HEK293 (cell line): ENCODE measurements around the gene RELT.

Experiments
- CTCF ChIA-PET: fragments of 350-600 bp; formaldehyde crosslinking; extraction: SDS; loops from one replicate; lab custom pipeline; 2021; ENCODE audit warnings: antibody characterized with exemption; lab: Yijun Ruan, JAX
- POLR2A ChIA-PET: fragments of 300-600 bp; formaldehyde crosslinking; extraction: SDS; loops from one replicate; lab custom pipeline; 2020; ENCODE audit warnings: antibody characterized with exemption, inconsistent platforms; lab: Yijun Ruan, JAX
- H3K27ac ChIP-seq: fragments of 200-500 bp; sonication (Bioruptor generic); 2 replicates; pipeline ENCODE4 v1.5.1; 2014; ENCODE audit warnings: low read depth, low read length, control low read depth, inconsistent platforms; ENCODE audit errors: extremely low read depth
- H3K36me3 ChIP-seq, 2 experiments: fragments of 200-500 bp in 1 of 2; sonication (Bioruptor generic) in 1 of 2; 1 replicate in 1 of 2; 2 replicates in 1 of 2; pipeline ENCODE4 v1.5.1; 2014 to 2017; ENCODE audit warnings: inconsistent platforms in 2 of 2, low read length in 2 of 2; ENCODE audit not compliant: control insufficient read depth in 2 of 2, insufficient read depth in 1 of 2
- H3K4me1 ChIP-seq: fragments of 200-500 bp; sonication (Bioruptor generic); 2 replicates; pipeline ENCODE4 v1.5.1; 2014; ENCODE audit warnings: mild to moderate bottlenecking, low read length, inconsistent platforms; ENCODE audit not compliant: control insufficient read depth, insufficient read depth
- H3K4me3 ChIP-seq: 2 replicates; pipeline ENCODE4 v1.5.1; 2011; ENCODE audit warnings: low read depth, mild to moderate bottlenecking, control low read depth, low read length, moderate library complexity
- H3K9me3 ChIP-seq: fragments of 200-500 bp; sonication (Bioruptor generic); 2 replicates; pipeline ENCODE4 v1.5.1; 2014; ENCODE audit warnings: low read depth, low read length, inconsistent platforms; ENCODE audit not compliant: control insufficient read depth, insufficient read depth
- BCL11B ChIP-seq: fragments of 450-650 bp; formaldehyde crosslinking; IDR thresholded peaks from 2 replicates; pipeline ENCODE4 v1.5.1; 2016; ENCODE audit warnings: low read depth, missing biosample characterization, missing genetic modification characterization
- EGR2 ChIP-seq: fragments of 450-650 bp; formaldehyde crosslinking; IDR thresholded peaks from 2 replicates; pipeline ENCODE4 v1.5.1; 2016; ENCODE audit warnings: low read depth, missing biosample characterization, missing genetic modification characterization
- GLI4 ChIP-seq: fragments of 450-650 bp; formaldehyde crosslinking; IDR thresholded peaks from 2 replicates; pipeline ENCODE4 v1.5.1; 2016; ENCODE audit warnings: missing biosample characterization, missing genetic modification characterization
- MYNN ChIP-seq: fragments of 450-650 bp; formaldehyde crosslinking; IDR thresholded peaks from 2 replicates; pipeline ENCODE4 v1.5.1; 2016; ENCODE audit warnings: missing biosample characterization, missing genetic modification characterization, borderline replicate concordance
- YY1 ChIP-seq: fragments of 450-650 bp; formaldehyde crosslinking; IDR thresholded peaks from 2 replicates; pipeline ENCODE4 v1.5.1; 2018; ENCODE audit warnings: missing biosample characterization, missing genetic modification characterization
- ZBTB20 ChIP-seq: fragments of 450-650 bp; formaldehyde crosslinking; IDR thresholded peaks from 2 replicates; pipeline ENCODE4 v1.5.1; 2016; ENCODE audit warnings: missing biosample characterization, missing genetic modification characterization
- ZEB2 ChIP-seq: fragments of 450-650 bp; formaldehyde crosslinking; IDR thresholded peaks from 2 replicates; pipeline ENCODE4 v1.5.1; 2016; ENCODE audit warnings: missing biosample characterization, missing genetic modification characterization
- ZNF169 ChIP-seq: fragments of 450-650 bp; formaldehyde crosslinking; IDR thresholded peaks from 2 replicates; pipeline ENCODE4 v1.5.1; 2016; ENCODE audit warnings: missing biosample characterization, missing genetic modification characterization
- ZNF24 ChIP-seq: fragments of 450-650 bp; formaldehyde crosslinking; IDR thresholded peaks from 2 replicates; pipeline ENCODE4 v1.5.1; 2016; ENCODE audit warnings: missing biosample characterization, missing genetic modification characterization
- ZNF341 ChIP-seq: fragments of 450-650 bp; formaldehyde crosslinking; IDR thresholded peaks from 2 replicates; pipeline ENCODE4; 2016; ENCODE audit warnings: low read depth, missing biosample characterization, missing genetic modification characterization
- ZNF404 ChIP-seq: fragments of 450-650 bp; formaldehyde crosslinking; IDR thresholded peaks from 2 replicates; pipeline ENCODE4 v1.5.1; 2017; ENCODE audit warnings: missing biosample characterization, missing genetic modification characterization
- ZNF548 ChIP-seq: fragments of 450-650 bp; formaldehyde crosslinking; IDR thresholded peaks from 2 replicates; pipeline ENCODE4 v1.5.1; 2016; ENCODE audit warnings: missing biosample characterization, missing genetic modification characterization
- ZNF626 ChIP-seq: fragments of 450-650 bp; sonication (Bioruptor Pico); formaldehyde crosslinking; IDR thresholded peaks from 2 replicates; pipeline ENCODE4 v1.5.1; 2018; ENCODE audit warnings: missing biosample characterization, missing genetic modification characterization, inconsistent platforms
- ZNF76 ChIP-seq: fragments of 450-650 bp; formaldehyde crosslinking; IDR thresholded peaks from 2 replicates; pipeline ENCODE4; 2016; ENCODE audit warnings: low read depth, missing biosample characterization, missing genetic modification characterization, borderline replicate concordance
- ZNF843 ChIP-seq: fragments of 450-650 bp; formaldehyde crosslinking; IDR thresholded peaks from 2 replicates; pipeline ENCODE4 v1.5.1; 2016; ENCODE audit warnings: missing biosample characterization, missing genetic modification characterization
- TF ChIP-seq, protein P1 (sequence below): fragments of 450-650 bp; formaldehyde crosslinking; IDR thresholded peaks from 2 replicates; pipeline ENCODE4 v1.5.1; 2016; ENCODE audit warnings: missing biosample characterization, missing genetic modification characterization
- TF ChIP-seq, protein P2 (sequence below): fragments of 450-650 bp; formaldehyde crosslinking; IDR thresholded peaks from 2 replicates; pipeline ENCODE4 v1.5.1; 2016; ENCODE audit warnings: missing biosample characterization, missing genetic modification characterization, borderline replicate concordance
- TF ChIP-seq, protein P3 (sequence below): fragments of 450-650 bp; formaldehyde crosslinking; IDR thresholded peaks from 2 replicates; pipeline ENCODE4 v1.5.1; 2017; ENCODE audit warnings: missing biosample characterization, missing genetic modification characterization
- TF ChIP-seq, protein P4 (sequence below): fragments of 450-650 bp; formaldehyde crosslinking; IDR thresholded peaks from 2 replicates; pipeline ENCODE4 v1.5.1; 2016; ENCODE audit warnings: missing biosample characterization, missing genetic modification characterization, low read depth

The RELT gene

DNA sequence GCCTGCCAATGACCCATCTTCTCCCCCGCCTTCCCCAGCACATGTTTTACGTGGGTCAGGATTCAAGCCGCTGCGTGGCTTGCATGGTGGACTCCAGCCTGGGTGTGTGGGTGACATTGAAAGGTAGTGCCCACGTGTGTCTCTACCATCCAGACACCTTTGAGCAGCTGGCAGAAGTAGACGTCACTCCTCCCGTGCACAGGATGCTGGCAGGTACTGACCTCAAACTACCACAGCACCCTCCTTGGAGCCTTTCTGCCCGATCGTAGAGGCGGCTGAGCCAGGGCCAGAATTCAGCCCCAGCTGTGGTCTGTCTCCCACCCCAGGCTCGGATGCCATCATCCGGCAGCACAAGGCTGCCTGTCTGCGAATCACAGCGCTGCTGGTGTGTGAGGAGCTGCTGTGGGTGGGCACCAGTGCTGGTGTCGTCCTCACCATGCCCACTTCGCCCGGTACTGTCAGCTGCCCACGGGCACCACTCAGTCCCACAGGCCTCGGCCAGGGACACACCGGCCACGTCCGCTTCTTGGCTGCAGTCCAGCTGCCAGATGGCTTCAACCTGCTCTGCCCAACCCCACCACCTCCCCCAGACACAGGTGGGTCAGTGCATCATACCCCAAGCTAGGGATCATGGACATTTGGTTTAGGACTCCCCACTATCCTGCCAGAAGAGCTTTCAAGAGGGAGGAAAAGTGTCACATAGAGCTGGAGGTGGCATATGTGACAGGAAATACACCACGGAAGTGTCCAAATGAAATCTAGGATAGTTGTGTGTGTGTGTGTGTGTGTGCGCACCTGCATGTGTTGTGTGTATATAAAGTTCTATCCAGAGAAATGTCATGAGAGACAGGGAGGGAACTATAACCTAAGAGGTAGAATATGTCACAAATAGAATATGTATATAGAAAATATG, 10.6 kb upstream of the RELT start:
- Histone ChIP-seq H3K4me1 (no peaks in the 10 kb centered on the region), H3K9me3 (no peaks in the 10 kb centered on the region), H3K27ac (no peak overlapping the region), H3K4me3 (no peak overlapping the region), H3K36me3 (peaks cover 0 to 45% of the 10 kb centered on the region in 2 experiments; a peak in 1 of 3 replicates)
- TF ChIP-seq YY1 (no peak), GLI4 (no peak), ZEB2 (no peak)
- TF ChIP-seq, protein P1, sequence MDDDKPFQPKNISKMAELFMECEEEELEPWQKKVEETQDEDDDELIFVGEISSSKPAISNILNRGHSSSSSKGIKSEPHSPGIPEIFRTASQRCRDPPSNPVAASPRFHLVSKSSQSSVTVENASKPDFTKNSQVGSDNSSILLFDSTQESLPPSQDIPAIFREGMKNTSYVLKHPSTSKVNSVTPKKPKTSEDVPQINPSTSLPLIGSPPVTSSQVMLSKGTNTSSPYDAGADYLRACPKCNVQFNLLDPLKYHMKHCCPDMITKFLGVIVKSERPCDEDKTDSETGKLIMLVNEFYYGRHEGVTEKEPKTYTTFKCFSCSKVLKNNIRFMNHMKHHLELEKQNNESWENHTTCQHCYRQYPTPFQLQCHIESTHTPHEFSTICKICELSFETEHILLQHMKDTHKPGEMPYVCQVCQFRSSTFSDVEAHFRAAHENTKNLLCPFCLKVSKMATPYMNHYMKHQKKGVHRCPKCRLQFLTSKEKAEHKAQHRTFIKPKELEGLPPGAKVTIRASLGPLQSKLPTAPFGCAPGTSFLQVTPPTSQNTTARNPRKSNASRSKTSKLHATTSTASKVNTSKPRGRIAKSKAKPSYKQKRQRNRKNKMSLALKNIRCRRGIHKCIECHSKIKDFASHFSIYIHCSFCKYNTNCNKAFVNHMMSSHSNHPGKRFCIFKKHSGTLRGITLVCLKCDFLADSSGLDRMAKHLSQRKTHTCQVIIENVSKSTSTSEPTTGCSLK (tag by site-specific recombination) = no peak
- POLR2A ChIA-PET = no interaction called here
- CTCF ChIA-PET = interaction anchor here (0.7 to 7.2 kb wide), 6 partner anchors 9 to 270 kb away, joined by 3 to 50 read pairs (median 4); no protein-coding TSS in a partner anchor

DNA sequence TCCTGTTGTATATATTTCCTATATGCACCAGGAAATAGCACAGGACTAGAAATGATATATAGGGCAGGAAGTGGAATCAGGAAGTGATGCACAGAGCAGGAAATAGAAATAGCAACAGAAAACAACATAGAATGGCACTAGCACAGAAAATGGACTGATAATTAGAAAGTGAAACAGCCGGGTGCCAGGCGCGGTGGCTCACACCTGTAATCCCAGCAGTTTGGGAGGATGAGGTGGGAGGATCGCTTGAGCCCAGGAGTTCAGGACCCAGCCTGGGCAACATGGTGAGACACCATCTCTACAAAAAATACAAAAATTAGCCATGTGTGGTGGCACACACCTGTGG, 10.0 kb upstream of the RELT start:
- H3K9me3 ChIP-seq = no peaks in the 10 kb centered on the region
- ChIA-PET POLR2A (no interaction called here), CTCF (interaction anchor here (1.2 to 7.2 kb wide), 5 partner anchors 9 to 30 kb away, joined by 3 to 50 read pairs (median 5); no protein-coding TSS in a partner anchor)
- TF ChIP-seq, protein P2, sequence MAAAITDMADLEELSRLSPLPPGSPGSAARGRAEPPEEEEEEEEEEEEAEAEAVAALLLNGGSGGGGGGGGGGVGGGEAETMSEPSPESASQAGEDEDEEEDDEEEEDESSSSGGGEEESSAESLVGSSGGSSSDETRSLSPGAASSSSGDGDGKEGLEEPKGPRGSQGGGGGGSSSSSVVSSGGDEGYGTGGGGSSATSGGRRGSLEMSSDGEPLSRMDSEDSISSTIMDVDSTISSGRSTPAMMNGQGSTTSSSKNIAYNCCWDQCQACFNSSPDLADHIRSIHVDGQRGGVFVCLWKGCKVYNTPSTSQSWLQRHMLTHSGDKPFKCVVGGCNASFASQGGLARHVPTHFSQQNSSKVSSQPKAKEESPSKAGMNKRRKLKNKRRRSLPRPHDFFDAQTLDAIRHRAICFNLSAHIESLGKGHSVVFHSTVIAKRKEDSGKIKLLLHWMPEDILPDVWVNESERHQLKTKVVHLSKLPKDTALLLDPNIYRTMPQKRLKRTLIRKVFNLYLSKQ (tag by site-specific recombination) = no peak
- TF ChIP-seq ZNF548 (tag by site-specific recombination) (no peak), ZNF843 (tag by site-specific recombination) (no peak), ZNF169 (tag by site-specific recombination) (no peak), MYNN (no peak)
- TF ChIP-seq, protein P3, sequence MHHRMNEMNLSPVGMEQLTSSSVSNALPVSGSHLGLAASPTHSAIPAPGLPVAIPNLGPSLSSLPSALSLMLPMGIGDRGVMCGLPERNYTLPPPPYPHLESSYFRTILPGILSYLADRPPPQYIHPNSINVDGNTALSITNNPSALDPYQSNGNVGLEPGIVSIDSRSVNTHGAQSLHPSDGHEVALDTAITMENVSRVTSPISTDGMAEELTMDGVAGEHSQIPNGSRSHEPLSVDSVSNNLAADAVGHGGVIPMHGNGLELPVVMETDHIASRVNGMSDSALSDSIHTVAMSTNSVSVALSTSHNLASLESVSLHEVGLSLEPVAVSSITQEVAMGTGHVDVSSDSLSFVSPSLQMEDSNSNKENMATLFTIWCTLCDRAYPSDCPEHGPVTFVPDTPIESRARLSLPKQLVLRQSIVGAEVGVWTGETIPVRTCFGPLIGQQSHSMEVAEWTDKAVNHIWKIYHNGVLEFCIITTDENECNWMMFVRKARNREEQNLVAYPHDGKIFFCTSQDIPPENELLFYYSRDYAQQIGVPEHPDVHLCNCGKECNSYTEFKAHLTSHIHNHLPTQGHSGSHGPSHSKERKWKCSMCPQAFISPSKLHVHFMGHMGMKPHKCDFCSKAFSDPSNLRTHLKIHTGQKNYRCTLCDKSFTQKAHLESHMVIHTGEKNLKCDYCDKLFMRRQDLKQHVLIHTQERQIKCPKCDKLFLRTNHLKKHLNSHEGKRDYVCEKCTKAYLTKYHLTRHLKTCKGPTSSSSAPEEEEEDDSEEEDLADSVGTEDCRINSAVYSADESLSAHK (tag by site-specific recombination) = no peak
- no peak overlapping the region for H3K4me3 ChIP-seq
- H3K4me1 ChIP-seq = no peaks in the 10 kb centered on the region
- no peak overlapping the region for H3K27ac ChIP-seq
- H3K36me3 ChIP-seq = peaks cover 0 to 40% of the 10 kb centered on the region in 2 experiments; a peak in 1 of 3 replicates

DNA sequence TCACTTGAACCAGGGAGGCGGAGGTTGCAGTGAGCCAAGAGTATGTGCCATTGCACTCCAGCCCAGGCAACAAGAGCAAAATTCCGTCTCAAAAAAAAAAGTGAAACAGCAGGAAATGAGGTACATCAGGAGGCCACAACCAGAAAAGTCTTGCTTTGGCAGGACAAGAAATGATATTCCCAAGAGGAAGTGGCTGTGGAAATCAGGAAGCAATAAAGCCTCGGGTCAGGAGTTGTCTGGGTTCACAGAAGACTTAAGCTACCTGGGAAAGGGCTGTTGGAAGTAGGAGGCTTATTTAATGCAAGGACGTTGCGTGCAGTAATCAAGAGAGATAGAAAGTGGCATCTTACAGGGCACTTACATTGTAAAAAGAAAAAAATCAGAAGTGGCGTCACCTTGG, 9.2 kb upstream of the RELT start:
- peaks cover 0 to 34% of the 10 kb centered on the region in 2 experiments; a peak in 1 of 3 replicates for H3K36me3 ChIP-seq
- H3K4me1 ChIP-seq = no peaks in the 10 kb centered on the region
- H3K4me3 ChIP-seq = no peak overlapping the region
- ChIA-PET CTCF (interaction anchor here (0.6 to 7.2 kb wide), 5 partner anchors 8 to 57 kb away, joined by 3 to 50 read pairs (median 5); no protein-coding TSS in a partner anchor), POLR2A (no interaction called here)
- no peak overlapping the region for H3K27ac ChIP-seq
- no peaks in the 10 kb centered on the region for H3K9me3 ChIP-seq
- no peak for TF ChIP-seq ZNF76
- TF ChIP-seq ZBTB20 (tag by site-specific recombination) = no peak
- no peak for TF ChIP-seq ZNF24
- no peak for TF ChIP-seq ZNF341 (tag by site-specific recombination)
- TF ChIP-seq EGR2 (tag by site-specific recombination) = no peak
- no peak for TF ChIP-seq BCL11B (tag by site-specific recombination)
- TF ChIP-seq, protein P4, sequence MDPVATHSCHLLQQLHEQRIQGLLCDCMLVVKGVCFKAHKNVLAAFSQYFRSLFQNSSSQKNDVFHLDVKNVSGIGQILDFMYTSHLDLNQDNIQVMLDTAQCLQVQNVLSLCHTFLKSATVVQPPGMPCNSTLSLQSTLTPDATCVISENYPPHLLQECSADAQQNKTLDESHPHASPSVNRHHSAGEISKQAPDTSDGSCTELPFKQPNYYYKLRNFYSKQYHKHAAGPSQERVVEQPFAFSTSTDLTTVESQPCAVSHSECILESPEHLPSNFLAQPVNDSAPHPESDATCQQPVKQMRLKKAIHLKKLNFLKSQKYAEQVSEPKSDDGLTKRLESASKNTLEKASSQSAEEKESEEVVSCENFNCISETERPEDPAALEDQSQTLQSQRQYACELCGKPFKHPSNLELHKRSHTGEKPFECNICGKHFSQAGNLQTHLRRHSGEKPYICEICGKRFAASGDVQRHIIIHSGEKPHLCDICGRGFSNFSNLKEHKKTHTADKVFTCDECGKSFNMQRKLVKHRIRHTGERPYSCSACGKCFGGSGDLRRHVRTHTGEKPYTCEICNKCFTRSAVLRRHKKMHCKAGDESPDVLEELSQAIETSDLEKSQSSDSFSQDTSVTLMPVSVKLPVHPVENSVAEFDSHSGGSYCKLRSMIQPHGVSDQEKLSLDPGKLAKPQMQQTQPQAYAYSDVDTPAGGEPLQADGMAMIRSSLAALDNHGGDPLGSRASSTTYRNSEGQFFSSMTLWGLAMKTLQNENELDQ (tag by site-specific recombination) = no peak
- no peak for TF ChIP-seq ZNF626 (tag by site-specific recombination)
- no peak for TF ChIP-seq ZNF404
